ENCODE results near the gene MGA. TPM values are rescaled to one million over a fixed set of nuclear protein-coding genes. Genes with fewer than 3 reads are reported as not detected.

MGA gene
- total and polyA plus RNA-seq, 8 donors, result 2.1 to 75.2 (median 21.4) TPM

DNA sequence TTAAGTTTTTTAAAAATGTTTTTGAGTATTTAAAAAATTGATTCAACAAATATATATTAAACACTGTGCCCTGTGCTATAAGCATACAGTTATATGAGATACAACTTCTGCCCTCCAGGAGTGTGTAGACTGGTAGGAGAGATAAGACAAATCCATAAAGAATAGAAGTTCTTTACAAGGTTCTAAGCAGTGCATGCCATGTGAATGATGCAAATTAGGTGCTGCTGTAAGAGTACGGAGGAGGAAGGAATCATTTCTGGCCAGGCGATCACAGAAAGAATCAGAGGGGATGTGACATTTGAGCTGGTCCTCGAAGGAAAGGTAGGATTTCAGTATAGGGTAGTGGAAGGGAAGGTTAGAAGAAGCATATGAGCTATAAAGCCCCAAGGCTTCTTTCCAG lies 128.1 kb downstream of the MGA start:
- TF ChIP-seq EP300 (IDR thresholded peaks at IDR 0.05), result no peak
- TF ChIP-seq, protein P1, sequence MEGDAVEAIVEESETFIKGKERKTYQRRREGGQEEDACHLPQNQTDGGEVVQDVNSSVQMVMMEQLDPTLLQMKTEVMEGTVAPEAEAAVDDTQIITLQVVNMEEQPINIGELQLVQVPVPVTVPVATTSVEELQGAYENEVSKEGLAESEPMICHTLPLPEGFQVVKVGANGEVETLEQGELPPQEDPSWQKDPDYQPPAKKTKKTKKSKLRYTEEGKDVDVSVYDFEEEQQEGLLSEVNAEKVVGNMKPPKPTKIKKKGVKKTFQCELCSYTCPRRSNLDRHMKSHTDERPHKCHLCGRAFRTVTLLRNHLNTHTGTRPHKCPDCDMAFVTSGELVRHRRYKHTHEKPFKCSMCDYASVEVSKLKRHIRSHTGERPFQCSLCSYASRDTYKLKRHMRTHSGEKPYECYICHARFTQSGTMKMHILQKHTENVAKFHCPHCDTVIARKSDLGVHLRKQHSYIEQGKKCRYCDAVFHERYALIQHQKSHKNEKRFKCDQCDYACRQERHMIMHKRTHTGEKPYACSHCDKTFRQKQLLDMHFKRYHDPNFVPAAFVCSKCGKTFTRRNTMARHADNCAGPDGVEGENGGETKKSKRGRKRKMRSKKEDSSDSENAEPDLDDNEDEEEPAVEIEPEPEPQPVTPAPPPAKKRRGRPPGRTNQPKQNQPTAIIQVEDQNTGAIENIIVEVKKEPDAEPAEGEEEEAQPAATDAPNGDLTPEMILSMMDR (IDR thresholded peaks at IDR 0.05), result no peak
- no peak for TF ChIP-seq POLR2AphosphoS5 (IDR thresholded peaks at IDR 0.05)
- no peak for TF ChIP-seq POLR2A (IDR thresholded peaks at IDR 0.05)
- Histone ChIP-seq H3K27me3 (no peaks in the 10 kb centered on the region), H3K9me3 (no peaks in the 10 kb centered on the region), H3K36me3 (no peaks in the 10 kb centered on the region), H3K4me3 (no peak overlapping the region), H3K27ac (peak overlapping the region in 4 of 5 donors; percentile 17 to 59 (median 46)), H3K4me1 (peaks cover 31 to 68% (median 50%) of the 10 kb centered on the region in 4 donors)
- intact Hi-C loops (cut with DNase I; ENCODE audit: low total_unique reads), result no loop called here
- no peak for DNase-seq
- 45 to 68% (median 58%) methylated on average over 3 of the region's 3 CpGs for WGBS, 5 donors

DNA sequence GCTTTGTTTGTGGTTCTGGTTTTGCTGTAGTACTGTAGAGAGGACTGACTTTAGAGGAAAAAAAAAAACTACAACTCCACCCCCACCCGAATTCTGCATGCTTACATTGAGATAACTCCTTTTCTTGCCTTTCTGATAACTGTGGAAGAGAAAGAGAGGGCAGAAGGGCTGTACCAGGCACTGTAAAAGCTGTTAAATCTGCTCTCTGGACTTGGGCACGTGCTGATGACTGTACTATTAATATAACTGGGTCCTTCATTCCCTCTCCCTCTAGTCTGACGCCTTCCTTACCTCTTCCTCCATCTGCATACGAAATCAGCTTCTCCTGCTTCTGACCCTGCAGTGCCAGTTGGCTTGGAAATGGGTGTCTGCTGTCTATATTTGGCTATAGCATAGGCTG lies 129.0 kb downstream of the MGA start:
- Histone ChIP-seq H3K4me1 (peaks cover 30 to 64% (median 43%) of the 10 kb centered on the region in 4 donors), H3K27me3 (no peaks in the 10 kb centered on the region), H3K4me3 (no peak overlapping the region), H3K9me3 (no peaks in the 10 kb centered on the region), H3K36me3 (no peaks in the 10 kb centered on the region), H3K27ac (peak overlapping the region; percentile 17 to 59 (median 53))
- intact Hi-C loops (cut with DNase I; ENCODE audit: low total_unique reads), result no loop called here
- 25 to 38% (median 31%) methylated on average over 4 of the region's 4 CpGs for WGBS, 5 donors
- peak in 1 of 3 donors; percentile 36 for TF ChIP-seq POLR2AphosphoS5 (IDR thresholded peaks at IDR 0.05)
- TF ChIP-seq POLR2A (IDR thresholded peaks at IDR 0.05), result no peak
- DNase-seq, result peak in 1 of 2 donors; percentile 73

DNA sequence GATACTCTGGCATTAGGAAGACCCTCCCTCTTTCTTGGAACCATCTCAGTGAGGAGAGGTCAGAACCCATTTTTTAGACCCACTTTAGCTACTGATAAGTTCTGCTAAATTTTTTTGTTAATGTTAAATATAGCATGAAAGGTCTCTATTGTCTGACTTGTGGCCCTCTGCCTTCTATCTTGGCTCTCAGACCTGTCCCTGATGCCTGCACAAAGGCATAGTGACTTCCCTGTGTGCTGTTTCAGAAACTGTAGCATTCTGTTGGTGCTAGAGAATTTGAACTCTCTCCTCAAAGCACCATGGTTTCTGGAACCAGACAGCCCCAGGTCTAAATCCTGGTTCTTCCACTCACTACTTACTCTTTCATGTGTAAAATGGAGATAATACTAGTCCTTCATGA lies 129.5 kb downstream of the MGA start:
- H3K27me3 ChIP-seq, result no peaks in the 10 kb centered on the region
- DNase-seq, result no peak
- H3K4me1 ChIP-seq, result peaks cover 30 to 63% (median 42%) of the 10 kb centered on the region in 4 donors
- H3K27ac ChIP-seq, result peak overlapping the region; percentile 17 to 59 (median 54)
- H3K9me3 ChIP-seq, result no peaks in the 10 kb centered on the region
- TF ChIP-seq EP300 (IDR thresholded peaks at IDR 0.05), result no peak
- TF ChIP-seq, protein P1 (IDR thresholded peaks at IDR 0.05), result no peak
- no peak for TF ChIP-seq POLR2AphosphoS5 (IDR thresholded peaks at IDR 0.05)
- TF ChIP-seq POLR2A (IDR thresholded peaks at IDR 0.05), result no peak
- H3K4me3 ChIP-seq, result no peak overlapping the region
- intact Hi-C loops (cut with DNase I; ENCODE audit: low total_unique reads), result no loop called here
- H3K36me3 ChIP-seq, result no peaks in the 10 kb centered on the region

GRCh38 chr15:41790169-41790568 lies 130.0 kb downstream of the MGA start:
- Histone ChIP-seq H3K27me3 (no peaks in the 10 kb centered on the region), H3K4me1 (peaks cover 30 to 64% (median 42%) of the 10 kb centered on the region in 4 donors), H3K4me3 (no peak overlapping the region), H3K27ac (peak overlapping the region in 4 of 5 donors; percentile 17 to 59 (median 46)), H3K36me3 (no peaks in the 10 kb centered on the region), H3K9me3 (no peaks in the 10 kb centered on the region)
- no peak for TF ChIP-seq POLR2AphosphoS5 (IDR thresholded peaks at IDR 0.05)
- TF ChIP-seq, protein P1 (IDR thresholded peaks at IDR 0.05), result no peak
- TF ChIP-seq EP300 (IDR thresholded peaks at IDR 0.05), result no peak
- no peak for TF ChIP-seq POLR2A (IDR thresholded peaks at IDR 0.05)
- 86 to 96% (median 88%) methylated on average over 3 of the region's 3 CpGs for WGBS, 5 donors
- intact Hi-C loops (cut with DNase I; ENCODE audit: low total_unique reads), result no loop called here
- no peak for DNase-seq

DNA sequence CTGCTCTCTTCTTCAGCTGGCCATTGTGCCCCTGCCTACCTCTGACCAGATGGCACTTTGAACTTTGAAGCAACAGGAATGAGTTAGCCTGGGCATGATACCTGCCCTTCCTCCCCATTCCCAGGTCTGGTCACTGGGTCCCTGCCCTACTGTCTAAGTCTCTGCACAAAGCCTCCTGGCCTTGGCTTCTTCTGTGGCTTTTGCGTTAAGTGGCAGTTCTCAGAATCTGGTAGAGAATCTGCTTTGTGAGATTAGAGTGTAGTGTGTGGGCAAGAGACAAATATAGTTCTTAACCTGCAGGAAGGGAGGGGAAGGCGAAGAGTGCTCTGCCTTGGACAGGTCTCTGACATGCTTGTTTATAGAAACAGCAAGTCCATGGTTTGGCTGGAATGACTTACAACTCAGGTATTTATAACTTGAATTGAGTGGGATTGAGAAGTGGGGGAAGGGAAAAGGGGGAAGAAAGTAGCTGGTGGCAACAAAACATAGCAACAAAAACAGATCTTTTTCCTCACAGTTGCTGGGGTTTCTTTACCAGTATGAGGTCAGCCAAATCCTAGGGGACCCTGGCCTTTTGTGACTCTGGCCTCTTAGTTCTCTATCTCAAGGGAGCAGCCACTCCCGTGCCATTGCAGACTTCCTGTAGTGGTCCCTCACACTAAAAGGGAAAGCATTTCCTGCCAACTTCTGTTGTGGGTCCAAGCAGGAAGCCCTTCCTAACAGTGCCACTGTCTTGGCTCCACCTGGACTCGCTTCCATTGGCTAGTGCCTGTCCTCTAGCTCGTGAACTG lies 130.7 kb downstream of the MGA start:
- peak in 1 of 2 donors; percentile 53 for DNase-seq
- no peak overlapping the region for H3K4me3 ChIP-seq
- H3K9me3 ChIP-seq, result no peaks in the 10 kb centered on the region
- H3K4me1 ChIP-seq, result peaks cover 33 to 72% (median 47%) of the 10 kb centered on the region in 4 donors
- WGBS, 5 donors, result 40 to 54% (median 49%) methylated on average over 5 of the region's 5 CpGs
- H3K27ac ChIP-seq, result peak overlapping the region in 4 of 5 donors; percentile 36 to 55 (median 50)
- intact Hi-C loops (cut with DNase I; ENCODE audit: low total_unique reads), result no loop called here
- no peak for TF ChIP-seq POLR2AphosphoS5 (IDR thresholded peaks at IDR 0.05)
- TF ChIP-seq, protein P1 (IDR thresholded peaks at IDR 0.05), result no peak
- TF ChIP-seq POLR2A (IDR thresholded peaks at IDR 0.05), result no peak
- no peak for TF ChIP-seq EP300 (IDR thresholded peaks at IDR 0.05)
- H3K36me3 ChIP-seq, result no peaks in the 10 kb centered on the region
- H3K27me3 ChIP-seq, result no peaks in the 10 kb centered on the region

Data from stomach (tissue), 9 donors.